ENCODE results near the gene GNAO1. TPM values are rescaled to one million over a fixed set of nuclear protein-coding genes. Genes with fewer than 3 reads are reported as not detected.

GNAO1 gene
- total RNA-seq, 1 donor from 2014 or later, result 2.0 TPM

- peaks cover 79% of the 10 kb centered on the region for H3K27me3 Mint-ChIP-seq
- H3K36me3 Mint-ChIP-seq (ENCODE audit: low read depth), result peaks cover 6% of the 10 kb centered on the region
- peak overlapping the region; percentile 55 for H3K4me3 Mint-ChIP-seq
- peak; percentile 50 for DNase-seq
- no peak overlapping the region for H3K27ac Mint-ChIP-seq
- peaks cover 11% of the 10 kb centered on the region for H3K9me3 Mint-ChIP-seq
- intact Hi-C loops (cut with micrococcal nuclease), result loop anchor here (10.0 kb wide), 2 partner anchors 232 to 1268 kb away; partner anchors contain the start of gene AMFR
- peaks cover 34% of the 10 kb centered on the region for H3K4me1 Mint-ChIP-seq
Measured at GRCh38 chr16:56192635-56192945, 1.3 kb downstream of the GNAO1 start.

GRCh38 chr16:56192986-56193945 lies 2.0 kb downstream of the GNAO1 start:
- H3K27me3 Mint-ChIP-seq, result peaks cover 75% of the 10 kb centered on the region
- peak; percentile 57 for DNase-seq

GRCh38 chr16:56193951-56194726 lies 2.9 kb downstream of the GNAO1 start:
- Mint-ChIP-seq H3K27me3 (peaks cover 68% of the 10 kb centered on the region), H3K4me1 (peaks cover 46% of the 10 kb centered on the region), H3K36me3 (ENCODE audit: low read depth) (peaks cover 6% of the 10 kb centered on the region), H3K27ac (no peak overlapping the region), H3K9me3 (peaks cover 11% of the 10 kb centered on the region), H3K4me3 (peak overlapping the region; percentile 73)
- DNase-seq, result peak; percentile 92
- intact Hi-C loops (cut with micrococcal nuclease), result loop anchor here (10.0 kb wide), 2 partner anchors 231 to 1269 kb away; partner anchors contain the start of gene AMFR

More at GRCh38 chr16:56192986-56193945, 2.0 kb downstream of the GNAO1 start:
- peak overlapping the region; percentile 13 for H3K27ac Mint-ChIP-seq
- intact Hi-C loops (cut with micrococcal nuclease), result loop anchor here (10.0 kb wide), 2 partner anchors 232 to 1268 kb away; partner anchors contain the start of gene AMFR
- peaks cover 6% of the 10 kb centered on the region for H3K36me3 Mint-ChIP-seq (ENCODE audit: low read depth)
- peaks cover 41% of the 10 kb centered on the region for H3K4me1 Mint-ChIP-seq
- H3K9me3 Mint-ChIP-seq, result peaks cover 11% of the 10 kb centered on the region
- peak overlapping the region; percentile 73 for H3K4me3 Mint-ChIP-seq

GRCh38 chr16:56195151-56195550 lies 3.9 kb downstream of the GNAO1 start:
- H3K27ac Mint-ChIP-seq, result no peak overlapping the region
- H3K36me3 Mint-ChIP-seq (ENCODE audit: low read depth), result peaks cover 6% of the 10 kb centered on the region
- H3K9me3 Mint-ChIP-seq, result peaks cover 11% of the 10 kb centered on the region
- H3K4me3 Mint-ChIP-seq, result no peak overlapping the region
- peaks cover 53% of the 10 kb centered on the region for H3K4me1 Mint-ChIP-seq
- H3K27me3 Mint-ChIP-seq, result peaks cover 59% of the 10 kb centered on the region
- DNase-seq, result peak; percentile 54
- intact Hi-C loops (cut with micrococcal nuclease), result loop anchor here (10.0 kb wide), 2 partner anchors 230 to 1270 kb away; partner anchors contain the start of gene AMFR

GRCh38 chr16:56196381-56196780 lies 5.1 kb downstream of the GNAO1 start:
- Mint-ChIP-seq H3K36me3 (ENCODE audit: low read depth) (peaks cover 6% of the 10 kb centered on the region), H3K4me3 (no peak overlapping the region), H3K4me1 (peaks cover 51% of the 10 kb centered on the region), H3K27ac (no peak overlapping the region), H3K9me3 (peaks cover 11% of the 10 kb centered on the region), H3K27me3 (peaks cover 54% of the 10 kb centered on the region)
- intact Hi-C loops (cut with micrococcal nuclease), result loop anchor here (10.0 kb wide), 2 partner anchors 228 to 1272 kb away; partner anchors contain the start of gene AMFR
- DNase-seq, result peak; percentile 38

GRCh38 chr16:56197192-56197992 lies 6.1 kb downstream of the GNAO1 start:
- DNase-seq, result peak; percentile 47
- peaks cover 51% of the 10 kb centered on the region for H3K4me1 Mint-ChIP-seq
- peaks cover 6% of the 10 kb centered on the region for H3K36me3 Mint-ChIP-seq (ENCODE audit: low read depth)
- intact Hi-C loops (cut with micrococcal nuclease), result loop anchor here (10.0 kb wide), 2 partner anchors 227 to 1273 kb away; partner anchors contain the start of gene AMFR
- H3K4me3 Mint-ChIP-seq, result no peak overlapping the region
- H3K27ac Mint-ChIP-seq, result no peak overlapping the region
- H3K9me3 Mint-ChIP-seq, result peaks cover 11% of the 10 kb centered on the region
- H3K27me3 Mint-ChIP-seq, result peaks cover 47% of the 10 kb centered on the region

- Mint-ChIP-seq H3K4me3 (peak overlapping the region; percentile 60), H3K4me1 (peaks cover 45% of the 10 kb centered on the region), H3K36me3 (ENCODE audit: low read depth) (peaks cover 4% of the 10 kb centered on the region), H3K9me3 (peaks cover 11% of the 10 kb centered on the region), H3K27me3 (peaks cover 41% of the 10 kb centered on the region), H3K27ac (peak overlapping the region; percentile 84)
- intact Hi-C loops (cut with micrococcal nuclease), result loop anchor here (2.0 to 10.0 kb wide), 6 partner anchors 81 to 1273 kb away; partner anchors contain the start of genes AMFR, MT2A, NUDT21 and OGFOD1
- peak; percentile 56 for DNase-seq
Measured at GRCh38 chr16:56198006-56198754, 6.9 kb downstream of the GNAO1 start.

GRCh38 chr16:56198755-56199114 lies 7.4 kb downstream of the GNAO1 start:
- H3K4me3 Mint-ChIP-seq, result peak overlapping the region; percentile 60
- H3K27me3 Mint-ChIP-seq, result peaks cover 35% of the 10 kb centered on the region
- DNase-seq, result no peak
- H3K27ac Mint-ChIP-seq, result peak overlapping the region; percentile 84
- peaks cover 7% of the 10 kb centered on the region for H3K9me3 Mint-ChIP-seq
- H3K36me3 Mint-ChIP-seq (ENCODE audit: low read depth), result peaks cover 4% of the 10 kb centered on the region
- peaks cover 41% of the 10 kb centered on the region for H3K4me1 Mint-ChIP-seq
- intact Hi-C loops (cut with micrococcal nuclease), result loop anchor here (1.0 to 10.0 kb wide), 7 partner anchors 8 to 1274 kb away; partner anchors contain the start of genes AMFR, MT2A, NUDT21 and OGFOD1

GRCh38 chr16:56199164-56199563 lies 7.9 kb downstream of the GNAO1 start:
- intact Hi-C loops (cut with micrococcal nuclease), result loop anchor here (1.0 to 10.0 kb wide), 7 partner anchors 9 to 1274 kb away; partner anchors contain the start of genes AMFR, MT2A, NUDT21 and OGFOD1
- H3K4me1 Mint-ChIP-seq, result peaks cover 36% of the 10 kb centered on the region
- peak overlapping the region; percentile 60 for H3K4me3 Mint-ChIP-seq
- H3K9me3 Mint-ChIP-seq, result peaks cover 6% of the 10 kb centered on the region
- H3K36me3 Mint-ChIP-seq (ENCODE audit: low read depth), result peaks cover 4% of the 10 kb centered on the region
- H3K27ac Mint-ChIP-seq, result peak overlapping the region; percentile 84
- H3K27me3 Mint-ChIP-seq, result peaks cover 31% of the 10 kb centered on the region
- peak; percentile 83 for DNase-seq

GRCh38 chr16:56201030-56201429 lies 9.7 kb downstream of the GNAO1 start:
- intact Hi-C loops (cut with micrococcal nuclease), result loop anchor here (5.0 to 10.0 kb wide), 2 partner anchors 114 to 159 kb away; no protein-coding TSS in a partner anchor
- Mint-ChIP-seq H3K36me3 (ENCODE audit: low read depth) (peaks cover 4% of the 10 kb centered on the region), H3K27me3 (peaks cover 22% of the 10 kb centered on the region), H3K9me3 (peaks cover 6% of the 10 kb centered on the region), H3K4me1 (peaks cover 33% of the 10 kb centered on the region), H3K4me3 (no peak overlapping the region), H3K27ac (no peak overlapping the region)
- DNase-seq, result no peak

GRCh38 chr16:56202036-56202435 lies 10.7 kb downstream of the GNAO1 start:
- H3K36me3 Mint-ChIP-seq (ENCODE audit: low read depth), result peaks cover 4% of the 10 kb centered on the region
- peaks cover 5% of the 10 kb centered on the region for H3K9me3 Mint-ChIP-seq
- intact Hi-C loops (cut with micrococcal nuclease), result loop anchor here (2.0 to 10.0 kb wide), 3 partner anchors 113 to 257 kb away; no protein-coding TSS in a partner anchor
- peak; percentile 78 for DNase-seq
- peaks cover 33% of the 10 kb centered on the region for H3K4me1 Mint-ChIP-seq
- peaks cover 21% of the 10 kb centered on the region for H3K27me3 Mint-ChIP-seq
- H3K4me3 Mint-ChIP-seq, result no peak overlapping the region
- no peak overlapping the region for H3K27ac Mint-ChIP-seq

GRCh38 chr16:56203052-56203451 lies 11.8 kb downstream of the GNAO1 start:
- H3K36me3 Mint-ChIP-seq (ENCODE audit: low read depth), result no peaks in the 10 kb centered on the region
- H3K4me1 Mint-ChIP-seq, result peaks cover 22% of the 10 kb centered on the region
- DNase-seq, result peak; percentile 84
- peaks cover 24% of the 10 kb centered on the region for H3K27me3 Mint-ChIP-seq
- H3K4me3 Mint-ChIP-seq, result no peak overlapping the region
- H3K9me3 Mint-ChIP-seq, result no peaks in the 10 kb centered on the region
- H3K27ac Mint-ChIP-seq, result no peak overlapping the region
- intact Hi-C loops (cut with micrococcal nuclease), result loop anchor here (2.0 to 10.0 kb wide), 3 partner anchors 112 to 258 kb away; no protein-coding TSS in a partner anchor
